GM12878 (cell line): Measurements from ENCODE around the gene LCT.

Experiments used
- CTCF ChIP-seq, 3 experiments: IDR thresholded peaks in 2 of 3; conservative IDR thresholded peaks in 1 of 3; 2 replicates each; pipeline ENCODE4 v1.5.1; 2011; ENCODE audit warnings: low read depth in 3 of 3, low read length in 3 of 3, mild to moderate bottlenecking in 3 of 3, control low read depth in 2 of 3, moderate library complexity in 2 of 3, inconsistent platforms in 1 of 3, mixed read lengths in 1 of 3; ENCODE audit not compliant: control insufficient read depth in 2 of 3, insufficient read depth in 1 of 3; ENCODE audit errors: extremely low read depth in 1 of 3
- EZH2 ChIP-seq: IDR thresholded peaks from 2 replicates; pipeline ENCODE4 v1.6.1; 2012; ENCODE audit warnings: low read depth, mild to moderate bottlenecking, control low read depth, inconsistent platforms, low read length, borderline replicate concordance; ENCODE audit not compliant: control insufficient read depth
- KDM1A ChIP-seq: fragments of 200-600 bp; sonication (generic); IDR thresholded peaks from 2 replicates; pipeline ENCODE4 v1.6.1; 2016; ENCODE audit warnings: borderline replicate concordance
- MAX ChIP-seq: IDR thresholded peaks from 2 replicates; pipeline ENCODE4 v1.6.1; 2012; ENCODE audit warnings: low read depth, low read length, improper control_type of control experiment
- MLLT1 ChIP-seq: fragments of 450-650 bp; IDR thresholded peaks from 2 replicates; pipeline ENCODE4 v1.6.1; 2016; ENCODE audit warnings: mild to moderate bottlenecking
- POLR2A ChIP-seq: IDR thresholded peaks from 2 replicates; pipeline ENCODE4 v1.6.1; 2011; ENCODE audit warnings: low read depth, mild to moderate bottlenecking, low read length
- RELA ChIP-seq: fragments of 450-650 bp; IDR thresholded peaks from 2 replicates; pipeline ENCODE4 v1.8.0; 2014; ENCODE audit warnings: borderline replicate concordance; ENCODE audit not compliant: partially characterized antibody
- SREBF2 ChIP-seq: IDR thresholded peaks from 2 replicates; pipeline ENCODE4 v1.6.1; 2012; ENCODE audit warnings: mild to moderate bottlenecking, low read length
- ZZZ3 ChIP-seq: IDR thresholded peaks from 2 replicates; pipeline ENCODE4 v1.6.1; 2011; ENCODE audit warnings: low read depth; ENCODE audit not compliant: control insufficient read depth, insufficient read length

- TF ChIP-seq KDM1A (no peak), MLLT1 (no peak), POLR2A (no peak), RELA (no peak), EZH2 (no peak), CTCF (IDR thresholded peaks at IDR 0.05 in 2 of 3, conservative IDR thresholded peaks at IDR 0.05 in 1 of 3; ENCODE audit: control insufficient read depth in 2 of 3, extremely low read depth in 1 of 3, insufficient read depth in 1 of 3, low read depth in 3 of 3, low read length in 3 of 3) (no peak), SREBF2 (no peak), ZZZ3 (no peak), MAX (no peak)
Observed at GRCh38 chr2:135773917-135774316, 63.1 kb downstream of the LCT start.
